GM19452 (cell line): ENCODE results near the gene HOXC10.

Experiments used
- ATAC-seq: cut with Tn5 transposase; IDR thresholded peaks from one replicate; pipeline ENCODE4 v1.9.1; 2021; ENCODE audit not compliant: unreplicated experiment

Gene HOXC10

DNA sequence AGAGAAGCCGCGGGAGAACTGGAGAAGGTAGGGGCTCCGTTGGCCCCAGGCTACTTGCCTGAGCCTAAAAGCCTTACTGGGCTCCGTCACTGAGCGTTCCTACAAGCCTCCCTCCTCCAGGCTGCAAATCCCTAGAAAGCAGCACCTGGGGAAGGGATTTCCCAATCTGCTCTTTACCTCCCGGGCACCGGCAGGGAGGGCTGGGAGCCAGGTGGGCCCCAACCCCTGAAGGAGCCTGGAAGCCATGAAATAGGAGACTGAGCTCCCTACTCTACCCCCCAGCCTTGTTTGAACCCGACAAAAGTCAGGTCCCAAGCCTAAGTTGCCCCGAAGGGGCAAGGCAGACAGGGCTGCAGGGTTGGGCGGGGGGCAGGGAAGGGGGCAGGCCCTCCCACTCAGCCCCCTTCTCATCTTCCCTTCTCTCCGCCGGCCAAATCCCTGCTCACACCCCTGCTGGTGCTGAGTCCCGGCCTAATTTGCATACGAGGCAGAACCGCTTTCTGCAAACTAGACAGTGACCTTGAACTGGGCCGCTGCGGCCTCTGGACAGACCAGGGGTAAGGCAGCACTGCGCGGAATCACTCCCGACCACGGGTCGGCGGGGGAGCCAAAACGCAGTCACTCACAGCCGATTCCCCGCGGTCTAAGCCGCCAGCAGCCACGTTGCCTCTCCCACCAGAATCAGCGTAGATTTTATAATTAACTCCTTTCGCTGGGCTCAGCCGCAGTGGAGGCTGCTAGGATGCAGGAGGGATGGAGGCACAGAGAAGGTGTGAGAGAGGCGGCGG is 34.0 kb upstream of the HOXC10 start:
- no peak for ATAC-seq

DNA sequence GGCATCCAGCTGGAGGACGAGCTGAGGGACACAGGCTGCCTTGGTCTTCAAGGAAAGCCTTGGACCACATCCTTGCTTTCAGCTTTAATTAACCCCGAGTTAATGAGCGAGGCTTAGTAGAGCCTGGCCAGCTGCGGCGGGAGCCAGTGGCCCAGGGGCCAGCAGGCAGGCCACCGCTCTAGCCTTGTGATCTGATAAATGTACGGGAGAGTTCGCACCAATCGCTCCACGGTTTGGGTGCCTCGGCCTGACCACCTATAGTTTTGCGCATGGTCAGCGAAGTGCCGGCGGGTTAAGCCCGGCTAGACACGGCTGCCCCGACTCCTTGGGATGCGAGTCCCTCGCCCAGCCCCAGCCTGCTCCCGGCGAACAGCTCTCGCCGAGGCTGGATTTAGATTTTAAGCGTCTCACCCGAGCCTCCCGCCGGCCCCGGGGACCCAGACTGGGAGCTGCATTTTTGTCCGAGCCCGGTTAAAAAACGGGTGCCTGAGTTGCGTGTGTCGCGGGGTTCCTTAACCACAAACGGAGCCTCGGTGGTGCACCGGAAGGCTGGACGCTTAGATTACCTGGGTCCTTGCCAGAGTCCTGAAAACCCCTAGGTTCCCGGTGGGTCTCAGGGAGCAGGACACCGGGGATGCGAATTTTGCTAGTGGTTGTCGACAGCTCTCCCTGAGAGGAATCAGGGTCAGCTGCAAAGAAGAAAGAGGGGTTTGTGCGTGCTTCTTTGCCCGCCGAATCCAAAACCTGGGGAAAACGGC is 33.2 kb upstream of the HOXC10 start:
- no peak for ATAC-seq

DNA sequence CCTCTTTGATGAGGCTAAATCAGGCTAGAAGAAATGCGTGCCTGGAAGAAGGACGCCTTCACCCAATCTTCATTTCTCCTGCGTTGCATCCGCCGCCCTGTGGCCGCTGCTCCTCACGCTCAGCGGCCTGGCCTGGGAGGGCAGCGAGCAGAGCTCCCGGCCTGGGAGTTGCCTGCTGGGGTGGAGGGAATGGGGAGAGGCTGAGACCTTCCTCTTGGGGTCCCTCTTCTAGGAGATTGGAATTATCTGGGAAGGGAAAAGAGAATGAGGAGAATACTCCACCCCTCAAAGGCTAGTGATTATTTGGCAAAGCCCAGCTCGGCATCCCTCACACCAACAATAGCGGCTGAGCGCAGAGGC is 32.6 kb upstream of the HOXC10 start:
- no peak for ATAC-seq

DNA sequence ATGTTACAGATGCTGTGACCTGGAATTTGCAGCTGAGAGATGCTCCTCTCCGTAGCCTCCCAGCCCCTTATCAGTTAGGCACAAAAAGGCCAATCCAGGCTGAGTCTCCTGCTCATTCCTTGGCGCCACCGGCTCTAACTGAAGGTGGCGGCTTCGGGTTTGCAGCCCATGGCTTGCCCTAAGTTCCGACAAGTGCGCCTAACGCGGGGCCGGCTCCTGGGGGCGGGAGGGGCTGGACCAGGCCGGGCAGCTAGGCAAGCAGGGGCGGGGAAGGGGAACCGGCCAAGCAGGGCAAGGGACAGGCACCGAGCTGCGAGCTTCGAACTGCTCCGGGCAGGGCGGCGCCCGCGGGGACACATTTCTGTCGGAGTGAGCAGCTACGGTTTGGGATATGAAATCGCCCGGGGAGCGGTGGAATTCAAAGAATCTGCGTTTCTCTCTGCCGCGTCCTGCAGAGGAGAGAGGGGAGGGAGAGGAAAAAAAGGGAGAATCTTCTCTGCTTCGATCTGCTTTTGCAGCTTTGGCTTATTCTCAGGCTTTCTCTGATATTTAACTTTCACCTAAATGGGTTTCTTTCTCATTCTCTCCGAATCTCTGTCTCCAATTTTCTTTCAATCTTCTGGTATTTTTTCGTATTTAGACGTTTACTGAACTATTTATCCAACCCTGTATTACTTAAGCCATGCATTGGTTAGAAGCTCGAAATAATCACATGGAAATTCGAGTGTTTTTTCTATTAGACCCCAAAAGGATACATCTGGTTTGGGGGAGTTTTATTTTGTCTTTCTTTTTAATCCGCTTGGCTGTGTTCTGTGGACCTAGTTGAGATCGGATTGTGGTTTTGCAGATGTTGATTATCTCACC is 31.8 kb upstream of the HOXC10 start:
- ATAC-seq = no peak

DNA sequence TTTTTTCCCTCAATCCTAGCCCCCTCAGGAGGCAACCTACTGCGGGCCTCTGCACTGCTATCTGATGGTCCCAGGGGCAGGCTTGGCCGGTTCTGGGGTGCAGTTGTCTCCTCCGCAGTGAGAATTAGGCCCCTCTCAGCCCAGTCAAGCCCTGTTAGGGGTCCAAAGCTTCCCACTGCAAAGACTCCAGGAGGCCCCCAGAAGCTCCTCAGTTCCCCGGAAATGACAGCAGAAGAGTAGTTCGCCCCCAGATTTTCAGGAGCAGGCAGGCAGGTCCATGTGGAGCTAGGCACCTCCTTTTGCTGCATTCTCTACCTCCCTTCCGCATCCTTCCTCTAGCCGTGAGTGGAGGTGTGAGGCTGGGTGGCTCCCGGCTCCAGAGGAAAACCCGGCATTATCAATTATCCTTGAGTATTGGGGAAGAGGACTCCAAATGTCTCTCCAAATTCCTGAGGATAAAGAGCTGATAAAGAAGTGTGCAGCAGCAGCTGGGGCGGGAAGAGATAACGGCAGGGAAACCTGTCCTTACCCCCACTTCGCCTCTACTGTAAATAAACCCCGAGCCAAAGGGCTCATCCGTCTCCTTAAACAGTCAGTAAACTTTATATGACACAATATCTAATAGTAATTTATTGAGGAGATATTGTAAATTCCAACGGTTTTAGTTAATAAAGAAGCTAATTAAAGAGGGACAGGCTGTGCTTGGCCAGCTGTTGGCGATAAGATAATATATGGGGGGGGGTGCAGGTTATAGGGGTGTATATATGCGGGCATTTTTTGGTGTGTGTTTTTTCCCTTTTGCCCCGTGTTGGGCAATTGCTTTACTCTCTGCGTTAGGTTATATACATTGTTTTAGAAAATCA is 30.9 kb upstream of the HOXC10 start:
- ATAC-seq = no peak

DNA sequence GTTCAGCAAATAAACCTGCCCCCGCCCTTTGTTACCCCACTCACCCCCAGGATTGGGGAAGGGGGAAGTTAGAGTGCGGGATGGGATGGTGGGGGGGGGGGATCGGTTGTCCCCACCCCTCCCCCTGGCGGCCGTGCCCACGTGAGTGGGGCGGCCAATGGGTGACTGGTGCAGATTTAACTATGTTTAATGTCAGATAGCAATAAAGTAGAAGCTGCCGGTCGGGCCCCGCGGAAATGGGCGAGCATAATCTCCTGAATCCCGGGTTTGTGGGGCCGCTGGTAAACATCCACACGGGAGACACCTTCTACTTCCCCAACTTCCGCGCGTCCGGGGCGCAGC is 30.3 kb upstream of the HOXC10 start, which contains the start of gene HOXC12:
TSS of gene HOXC12 (plus strand) at position 210 of the 342 bp plus-strand sequence. CDS start at position 237, 27 bp downstream.
- no peak for ATAC-seq

DNA sequence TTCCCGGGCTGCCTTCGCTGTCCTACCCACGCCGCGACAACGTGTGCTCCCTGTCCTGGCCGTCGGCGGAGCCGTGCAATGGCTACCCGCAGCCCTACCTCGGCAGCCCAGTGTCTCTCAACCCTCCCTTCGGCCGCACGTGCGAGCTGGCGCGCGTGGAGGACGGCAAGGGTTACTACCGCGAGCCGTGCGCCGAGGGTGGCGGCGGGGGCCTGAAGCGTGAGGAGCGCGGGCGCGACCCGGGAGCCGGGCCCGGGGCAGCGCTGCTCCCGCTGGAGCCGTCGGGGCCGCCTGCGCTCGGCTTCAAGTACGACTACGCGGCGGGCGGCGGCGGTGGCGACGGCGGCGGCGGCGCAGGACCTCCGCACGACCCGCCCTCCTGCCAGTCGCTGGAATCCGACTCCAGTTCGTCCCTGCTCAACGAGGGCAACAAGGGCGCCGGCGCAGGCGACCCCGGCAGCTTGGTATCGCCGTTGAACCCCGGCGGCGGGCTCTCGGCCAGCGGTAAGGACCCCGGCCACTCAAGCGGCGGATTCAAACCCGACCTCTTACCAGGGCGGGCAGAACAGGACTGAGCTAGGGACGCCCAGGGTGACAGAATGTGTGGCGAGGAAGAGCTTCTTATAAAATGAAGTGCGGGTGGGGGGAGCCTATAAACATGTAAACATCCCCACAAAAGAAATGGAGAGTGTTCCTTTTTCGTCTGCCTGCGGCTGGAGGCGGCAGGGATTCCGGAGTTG is 29.7 kb upstream of the HOXC10 start:
- ATAC-seq = no peak

DNA sequence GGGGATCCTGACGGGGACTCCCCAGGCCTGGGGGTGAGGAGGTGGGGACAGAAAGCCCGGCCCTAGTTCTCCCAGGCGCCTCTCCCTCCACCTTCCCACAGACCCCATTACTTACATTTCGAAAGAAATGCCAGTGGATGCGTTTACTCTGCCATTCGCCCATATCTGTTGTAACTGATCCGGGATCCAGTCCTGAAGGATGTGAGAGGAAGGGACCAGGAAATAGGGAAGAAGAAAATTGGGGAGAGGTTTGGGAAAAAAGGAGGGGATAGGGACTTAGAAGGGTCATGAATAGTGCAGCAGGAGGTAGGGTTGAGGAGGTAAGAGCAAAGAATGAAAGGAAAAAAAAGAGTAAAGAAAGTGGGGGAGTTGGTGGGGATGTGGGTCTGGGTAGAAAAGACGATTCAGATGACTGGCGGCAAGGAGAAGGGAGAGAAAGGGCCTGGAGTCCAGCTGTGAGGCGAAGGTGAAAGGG is 29.1 kb upstream of the HOXC10 start:
- ATAC-seq = no peak

DNA sequence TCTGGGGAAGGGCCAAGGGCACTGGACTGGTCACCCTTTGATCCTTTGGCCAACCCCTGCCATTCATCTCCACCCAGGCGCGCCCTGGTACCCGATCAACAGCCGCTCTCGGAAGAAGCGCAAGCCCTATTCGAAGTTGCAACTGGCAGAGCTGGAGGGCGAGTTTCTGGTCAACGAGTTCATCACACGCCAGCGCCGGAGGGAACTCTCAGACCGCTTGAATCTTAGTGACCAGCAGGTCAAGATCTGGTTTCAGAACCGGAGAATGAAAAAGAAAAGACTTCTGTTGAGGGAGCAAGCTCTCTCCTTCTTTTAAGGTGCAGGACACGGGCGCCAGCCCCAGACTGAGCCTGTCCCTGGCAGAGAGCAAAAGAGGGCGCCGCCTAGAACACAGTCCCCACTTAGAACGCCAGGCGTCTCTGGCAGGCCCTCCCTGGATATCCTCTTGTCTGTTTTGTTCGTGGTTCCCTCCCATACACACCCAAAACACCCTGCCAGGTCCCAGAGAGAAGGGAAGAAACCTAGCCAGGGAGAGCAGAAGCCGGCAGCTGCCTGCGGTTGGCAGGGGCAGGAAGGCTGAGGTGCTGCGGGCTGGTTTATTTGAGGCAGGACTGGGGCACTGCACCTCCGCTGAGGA is 28.6 kb upstream of the HOXC10 start:
- ATAC-seq = no peak

DNA sequence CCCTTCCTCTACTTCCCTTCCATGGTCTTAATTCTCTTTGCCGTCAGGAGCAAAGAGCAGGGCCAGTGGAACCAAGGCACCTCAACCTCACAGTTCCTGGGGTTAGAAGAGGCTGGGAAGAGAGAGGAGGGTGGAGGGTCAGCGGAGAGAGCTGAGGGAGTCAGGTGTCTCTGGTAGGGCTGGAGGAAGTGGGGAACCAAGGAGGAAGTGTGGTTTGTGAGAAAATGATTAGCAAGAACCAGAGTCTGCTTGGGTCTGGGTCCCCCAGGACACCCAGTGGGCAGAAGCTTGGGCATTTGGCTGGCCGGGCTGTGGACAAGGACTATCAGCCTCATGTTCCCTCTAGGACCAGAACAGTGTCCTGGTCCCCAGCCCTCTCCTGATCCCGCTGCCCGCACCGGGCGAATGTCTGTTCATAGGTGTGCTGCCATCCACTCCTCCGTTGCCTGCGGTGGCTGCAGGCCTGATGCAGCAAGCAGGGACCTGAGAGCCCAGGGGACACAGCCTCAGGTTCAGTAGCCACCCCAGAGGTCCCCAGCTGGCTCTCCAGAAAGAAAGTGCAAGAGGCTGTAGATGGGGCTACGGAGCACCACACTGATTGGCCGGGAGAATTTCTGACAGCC is 27.9 kb upstream of the HOXC10 start:
- no peak for ATAC-seq

DNA sequence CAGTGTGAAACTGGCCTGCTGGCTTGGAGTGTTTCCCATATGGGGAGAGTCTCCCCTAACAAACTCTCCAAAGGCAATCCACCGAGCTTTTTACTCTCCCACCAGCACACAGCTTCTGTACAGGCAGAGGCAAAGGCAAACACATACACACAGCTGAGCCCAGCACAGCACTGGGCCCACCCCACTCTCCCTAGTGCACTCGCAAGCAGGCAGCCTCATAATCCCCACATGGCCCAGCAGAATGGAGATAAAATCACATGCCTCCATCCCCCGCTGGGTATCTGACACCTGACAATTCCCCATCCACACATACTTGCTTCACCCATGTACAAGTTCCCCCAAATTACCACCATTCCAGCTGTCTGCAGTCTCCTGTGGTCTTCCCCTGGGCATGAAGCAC is 26.8 kb upstream of the HOXC10 start:
- no peak for ATAC-seq

DNA sequence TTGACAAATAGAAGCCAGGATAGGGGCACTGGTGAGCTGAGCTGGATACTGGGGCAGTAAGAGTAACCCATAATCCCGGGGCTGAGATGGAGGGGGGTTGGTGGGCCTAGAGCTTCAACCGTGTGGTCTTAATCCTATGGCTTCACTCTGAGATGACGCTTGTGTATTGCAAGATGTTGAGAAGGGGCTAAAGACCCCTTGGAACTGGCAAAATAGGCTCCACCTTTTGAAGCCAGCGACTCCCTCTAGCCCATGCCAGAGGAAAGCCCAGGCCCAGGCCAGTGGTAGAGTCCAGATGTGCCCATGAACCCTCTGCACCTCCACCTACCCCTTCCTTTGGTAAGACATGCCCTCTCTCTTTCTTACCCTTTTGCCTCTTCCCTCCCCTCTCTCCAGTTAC is 25.6 kb upstream of the HOXC10 start:
- no peak for ATAC-seq

DNA sequence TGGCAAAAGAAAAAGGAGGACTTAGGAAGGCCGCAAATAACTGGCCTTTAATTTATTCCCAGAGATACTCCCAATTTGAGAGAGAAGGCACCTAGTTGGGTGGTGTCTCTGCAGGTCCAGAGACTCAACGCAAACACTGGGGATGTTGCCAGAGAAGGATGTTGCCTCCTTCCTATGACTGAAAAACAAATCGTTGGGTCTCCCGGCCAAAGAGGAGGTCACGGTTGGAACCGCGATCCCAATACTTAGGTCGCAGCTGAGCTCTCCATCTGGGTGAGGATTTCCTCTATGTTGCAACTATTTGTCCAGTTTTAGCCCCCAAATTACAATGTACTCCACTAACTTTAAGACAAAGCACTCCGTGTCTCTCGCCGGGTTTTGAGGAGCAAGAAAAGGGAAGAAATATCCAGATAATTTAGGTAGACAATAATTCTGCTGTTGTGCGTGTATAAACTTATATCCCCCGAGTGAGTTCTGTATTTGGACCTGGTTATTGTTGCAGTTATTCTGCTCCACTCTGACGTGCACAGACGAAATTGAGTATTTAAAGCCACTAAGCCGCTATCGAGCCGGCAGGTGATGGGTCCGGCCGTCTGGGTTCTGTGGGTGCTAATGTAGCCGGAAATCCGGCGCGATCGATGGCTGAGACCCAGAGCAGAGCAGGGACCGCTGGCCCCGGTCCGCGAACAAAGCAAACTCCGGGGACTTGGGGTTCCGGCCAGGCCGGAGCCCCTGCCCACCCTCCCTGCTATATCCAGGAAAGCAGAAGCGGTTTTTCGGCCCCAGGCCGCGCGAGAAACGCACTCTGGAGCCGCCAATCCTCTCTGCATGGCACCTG is 24.5 kb upstream of the HOXC10 start:
- no peak for ATAC-seq

DNA sequence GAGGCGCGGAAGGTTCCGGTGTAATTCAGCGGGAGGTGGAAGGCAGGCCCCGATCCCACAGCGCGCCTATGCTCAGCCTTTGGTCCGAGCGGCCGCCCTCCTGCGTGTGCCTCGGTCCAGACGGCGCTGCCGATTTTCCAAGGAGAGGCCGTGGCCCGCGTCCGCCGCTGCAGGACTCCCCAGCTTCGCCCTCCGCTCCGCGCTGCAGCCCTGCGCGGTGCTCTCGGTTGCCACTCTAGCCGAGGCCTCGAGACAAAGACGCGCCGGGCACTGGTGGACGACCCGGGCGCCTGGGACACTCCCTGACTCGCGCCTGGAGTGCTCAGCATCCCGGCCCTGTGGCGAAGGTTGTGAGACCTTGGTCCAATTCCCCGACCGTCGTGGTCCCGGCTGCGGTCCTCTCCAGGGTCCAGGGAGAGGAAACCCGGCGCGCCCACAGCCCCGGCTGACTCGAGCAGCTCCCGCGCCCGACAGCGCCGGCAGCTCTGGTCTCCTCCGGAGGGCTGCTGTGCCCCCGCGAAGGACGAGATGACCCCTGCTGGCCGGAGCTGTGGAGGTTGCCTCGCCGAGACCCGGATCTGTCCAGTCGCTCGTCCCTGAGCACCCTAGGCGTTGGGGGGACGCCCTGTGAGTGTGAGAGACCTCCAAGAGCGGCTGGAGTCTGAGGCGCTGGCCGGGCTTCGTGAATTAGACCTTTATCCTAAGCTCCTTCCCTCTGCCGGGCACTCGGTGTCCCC is 23.8 kb upstream of the HOXC10 start:
- ATAC-seq = no peak

DNA sequence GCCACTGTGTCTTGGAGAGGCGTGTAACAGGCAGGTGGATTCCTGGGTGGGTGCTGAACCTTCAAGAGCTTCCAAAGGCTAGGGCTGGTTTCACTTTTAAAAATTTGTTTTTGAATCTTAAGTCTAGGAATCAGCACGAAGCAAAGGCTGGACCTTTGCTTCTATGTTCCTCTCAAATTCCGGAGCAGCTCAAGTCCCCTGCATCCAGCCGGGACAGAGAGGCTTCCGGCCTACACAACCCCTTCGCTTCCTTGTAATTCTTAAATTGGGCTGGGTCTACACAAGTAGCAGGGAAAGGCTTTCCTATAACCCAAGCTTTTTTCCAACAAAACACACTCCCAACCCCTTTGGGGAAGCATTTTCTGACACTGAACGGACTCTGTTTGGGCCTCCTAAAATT is 21.9 kb upstream of the HOXC10 start:
- no peak for ATAC-seq

DNA sequence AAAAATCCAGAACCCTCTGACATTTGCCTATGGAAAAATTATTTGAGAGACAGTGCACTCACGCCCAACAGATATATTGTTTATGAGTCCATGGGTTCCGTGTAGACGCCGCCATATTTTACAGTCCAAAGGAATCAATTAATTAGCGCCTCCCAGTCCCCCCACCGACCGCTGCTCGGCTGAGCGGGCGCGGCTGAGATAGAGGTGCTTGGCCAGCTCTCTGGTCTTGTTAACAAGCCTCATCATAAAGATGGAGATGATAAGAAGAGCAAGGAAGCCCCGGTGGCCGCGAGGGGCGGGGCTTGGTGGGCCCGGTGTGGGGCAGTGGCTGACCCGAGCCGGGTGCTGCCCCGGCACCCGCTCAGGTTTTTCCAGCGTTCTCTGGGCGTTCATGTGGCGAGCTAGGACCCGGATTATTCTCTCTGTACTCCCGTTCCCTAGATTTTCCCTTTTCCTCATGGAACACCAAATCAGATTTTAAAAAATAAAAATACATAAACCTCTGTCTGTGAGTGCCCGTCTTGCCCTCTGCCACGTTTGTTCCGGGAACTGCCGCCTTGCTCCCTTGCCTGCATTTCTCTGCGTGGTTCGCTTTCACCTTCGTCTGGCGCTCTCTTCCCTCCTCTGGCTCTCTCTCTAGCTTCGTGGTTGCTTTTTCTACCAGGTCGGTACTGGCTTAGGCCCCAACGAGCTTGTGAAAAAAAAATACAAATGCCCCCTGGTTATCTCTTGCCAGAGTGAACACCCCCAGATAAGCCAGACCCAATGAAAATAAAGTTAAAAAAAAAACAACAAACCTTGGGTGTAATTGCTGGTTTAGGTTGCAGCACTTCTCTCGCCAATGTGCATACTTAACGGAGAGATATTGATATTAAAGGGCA is 21.3 kb upstream of the HOXC10 start:
- no peak for ATAC-seq
